Measurements from ENCODE around the gene CREB3.

Gene CREB3

GRCh38 chr9:35732185-35732799 lies at the start of gene CREB3, which contains the start of gene TLN1:
Gene CREB3, plus strand, starts transcription at chr9:35732666. Its CDS starts 107 bp downstream, at chr9:35732773.
Gene TLN1, minus strand, starts transcription at chr9:35732195. Its CDS starts 6,501 bp downstream, at chr9:35725694.
- peak; percentile 98 for DNase-seq (ENCODE audit: low read depth in 2 of 2)

GRCh38 chr9:35683323-35683722 lies 49.1 kb upstream of the CREB3 start:
- DNase-seq (ENCODE audit: low read depth in 2 of 2): no peak

GRCh38 chr9:35684921-35685320 lies 47.5 kb upstream of the CREB3 start:
- no peak for DNase-seq (ENCODE audit: low read depth in 2 of 2)

GRCh38 chr9:35685506-35685905 lies 47.0 kb upstream of the CREB3 start:
- DNase-seq (ENCODE audit: low read depth in 2 of 2): no peak

- DNase-seq (ENCODE audit: low read depth in 2 of 2): no peak
These were observed 46.0 kb upstream of the CREB3 start for GRCh38 chr9:35686222-35687203.

GRCh38 chr9:35687306-35687705 lies 45.2 kb upstream of the CREB3 start:
- DNase-seq (ENCODE audit: low read depth in 2 of 2): no peak

GRCh38 chr9:35687972-35688557 lies 44.4 kb upstream of the CREB3 start:
- no peak for DNase-seq (ENCODE audit: low read depth in 2 of 2)

GRCh38 chr9:35688558-35689541 lies 43.6 kb upstream of the CREB3 start:
- DNase-seq (ENCODE audit: low read depth in 2 of 2): peak; percentile 71 to 75

- peak; percentile 86 for DNase-seq (ENCODE audit: low read depth in 2 of 2)
These were observed 42.7 kb upstream of the CREB3 start, which contains the start of gene TPM2 for GRCh38 chr9:35689542-35690293. Gene TPM2, minus strand, starts transcription at chr9:35689925. Its CDS starts 108 bp downstream, at chr9:35689817.

- no peak for DNase-seq (ENCODE audit: low read depth in 2 of 2)
These were observed 42.2 kb upstream of the CREB3 start for GRCh38 chr9:35690294-35690613.

- DNase-seq (ENCODE audit: low read depth in 2 of 2): peak; percentile 85 to 86
These were observed 41.7 kb upstream of the CREB3 start for GRCh38 chr9:35690614-35691333.

- no peak for DNase-seq (ENCODE audit: low read depth in 2 of 2)
These were observed 41.2 kb upstream of the CREB3 start for GRCh38 chr9:35691334-35691650.

- no peak for DNase-seq (ENCODE audit: low read depth in 2 of 2)
These were observed 40.6 kb upstream of the CREB3 start for GRCh38 chr9:35691757-35692301.

GRCh38 chr9:35695943-35696401 lies 36.5 kb upstream of the CREB3 start:
- DNase-seq (ENCODE audit: low read depth in 2 of 2): no peak

- no peak for DNase-seq (ENCODE audit: low read depth in 2 of 2)
These were observed 35.8 kb upstream of the CREB3 start for GRCh38 chr9:35696520-35697215.

- DNase-seq (ENCODE audit: low read depth in 2 of 2): no peak
These were observed 35.0 kb upstream of the CREB3 start for GRCh38 chr9:35697486-35697885.

GRCh38 chr9:35698231-35698630 lies 34.2 kb upstream of the CREB3 start:
- DNase-seq (ENCODE audit: low read depth in 2 of 2): no peak

GRCh38 chr9:35700031-35700430 lies 32.4 kb upstream of the CREB3 start:
- no peak for DNase-seq (ENCODE audit: low read depth in 2 of 2)

- DNase-seq (ENCODE audit: low read depth in 2 of 2): no peak
These were observed 31.5 kb upstream of the CREB3 start for GRCh38 chr9:35700942-35701341.

Measured in fibroblast of skin of left quadriceps (primary cell).